GM21390 (cell line): Measurements from ENCODE around the gene UBE2J1.

Source experiments
- ATAC-seq: cut with Tn5 transposase; IDR thresholded peaks from one replicate; pipeline ENCODE4 v1.9.1; 2021; ENCODE audit not compliant: unreplicated experiment

Gene UBE2J1

DNA sequence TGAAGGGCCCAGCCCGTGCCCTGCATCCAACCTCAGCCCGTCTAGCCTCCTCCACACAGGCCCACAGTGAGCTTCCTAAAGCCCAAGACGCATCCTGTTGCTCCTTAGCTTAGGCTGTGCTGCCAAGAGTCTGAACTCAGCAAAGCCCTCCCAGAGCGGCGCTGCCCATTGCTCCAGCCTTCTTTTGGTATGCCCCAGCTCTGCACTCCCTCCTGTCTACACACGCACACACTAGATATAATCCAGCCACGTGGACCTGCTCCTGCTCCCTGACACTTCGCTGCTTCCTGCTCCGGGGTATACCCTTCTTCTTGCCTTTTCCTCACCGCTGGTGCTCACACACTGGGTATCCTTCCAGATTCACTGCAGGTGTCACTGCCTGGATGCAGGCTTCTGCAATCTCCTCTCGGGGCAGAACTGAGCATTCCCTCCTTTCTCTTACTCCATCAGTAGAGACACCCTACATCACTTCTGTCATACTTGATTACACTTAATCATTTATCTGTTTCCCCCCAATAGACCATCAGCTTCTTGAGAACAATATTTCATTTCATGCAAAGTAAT lies 61.2 kb downstream of the UBE2J1 start:
- no peak for ATAC-seq

- no peak for ATAC-seq
These were observed 61.9 kb downstream of the UBE2J1 start for GRCh38 chr6:89290401-89291155.

GRCh38 chr6:89289710-89290109 lies 62.8 kb downstream of the UBE2J1 start:
- ATAC-seq = no peak

- no peak for ATAC-seq
These were observed 65.0 kb downstream of the UBE2J1 start for GRCh38 chr6:89287351-89288028.

DNA sequence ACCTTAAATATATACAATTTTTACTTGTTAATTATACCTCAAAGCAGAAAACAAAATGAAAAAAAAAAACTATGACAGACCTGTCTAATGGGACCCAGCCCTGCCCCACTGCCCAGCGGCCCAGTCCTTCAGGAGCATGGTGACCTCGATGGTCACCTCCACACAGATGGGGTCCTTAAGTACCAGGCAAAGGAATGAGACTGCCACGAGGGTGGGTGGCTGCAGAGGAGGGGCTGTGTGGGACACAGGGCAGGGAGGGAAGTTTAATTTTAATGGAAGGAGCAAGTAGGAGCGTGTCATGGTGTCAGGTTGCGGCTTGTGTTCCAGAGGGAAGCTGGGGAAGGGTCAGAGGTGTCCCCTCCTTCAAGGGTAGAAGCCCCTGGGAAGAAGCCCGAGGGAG lies 66.0 kb downstream of the UBE2J1 start:
- ATAC-seq = no peak

DNA sequence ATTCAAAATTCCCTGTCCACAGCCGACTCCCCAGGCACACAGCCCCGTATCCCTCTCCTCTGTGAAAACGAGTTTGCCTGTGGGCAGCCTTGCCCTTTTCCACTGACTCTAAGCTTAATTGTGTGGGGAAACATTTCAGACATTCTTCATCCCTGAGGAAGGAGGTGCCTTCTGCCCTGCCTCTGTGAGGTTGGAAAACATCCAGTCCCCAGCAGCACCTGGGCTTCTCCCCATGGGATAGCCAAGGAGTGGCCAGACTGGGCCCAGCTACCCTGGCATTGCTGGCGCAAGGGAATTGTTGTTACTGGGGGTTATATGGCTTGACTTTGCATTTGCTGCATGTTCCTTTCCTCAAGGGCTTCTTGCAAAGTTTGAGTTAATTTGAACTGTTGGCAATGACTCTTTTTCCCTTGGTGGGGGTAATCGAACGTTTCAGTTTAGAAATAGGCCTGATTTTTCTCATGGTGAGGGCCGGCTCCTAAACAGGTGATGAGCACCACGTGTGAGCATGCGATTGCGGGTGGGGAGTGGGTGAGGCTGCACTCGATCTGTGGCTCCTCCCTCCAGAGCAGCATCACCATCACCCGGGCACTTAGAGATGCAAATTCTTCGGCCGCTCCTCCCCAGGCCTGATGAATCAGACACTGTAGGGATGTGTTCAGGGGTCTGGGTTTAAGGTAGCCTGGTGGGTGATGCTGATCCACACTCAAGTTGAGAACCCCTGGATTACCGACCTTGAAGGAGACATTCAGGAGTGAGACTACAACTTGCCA lies 67.4 kb downstream of the UBE2J1 start:
- ATAC-seq = no peak

DNA sequence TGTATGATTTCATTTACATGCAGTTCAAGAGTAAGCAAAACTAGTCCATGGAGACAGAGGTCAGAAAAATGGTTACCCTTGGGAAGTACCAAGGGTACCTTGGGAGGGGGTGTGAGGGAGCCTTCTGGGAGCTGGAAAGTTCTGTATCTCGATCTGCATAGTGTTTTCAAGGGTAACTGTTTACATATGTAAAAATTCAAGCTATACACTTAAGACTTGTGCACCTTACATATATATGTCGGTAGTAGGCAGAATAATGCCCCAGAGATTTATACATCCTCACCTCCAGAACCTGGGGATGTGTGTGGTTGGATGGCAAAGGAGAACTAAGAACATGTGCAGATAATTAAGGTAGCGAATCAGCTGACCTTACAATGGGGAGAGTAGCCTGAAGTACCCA lies 68.4 kb downstream of the UBE2J1 start:
- no peak for ATAC-seq

DNA sequence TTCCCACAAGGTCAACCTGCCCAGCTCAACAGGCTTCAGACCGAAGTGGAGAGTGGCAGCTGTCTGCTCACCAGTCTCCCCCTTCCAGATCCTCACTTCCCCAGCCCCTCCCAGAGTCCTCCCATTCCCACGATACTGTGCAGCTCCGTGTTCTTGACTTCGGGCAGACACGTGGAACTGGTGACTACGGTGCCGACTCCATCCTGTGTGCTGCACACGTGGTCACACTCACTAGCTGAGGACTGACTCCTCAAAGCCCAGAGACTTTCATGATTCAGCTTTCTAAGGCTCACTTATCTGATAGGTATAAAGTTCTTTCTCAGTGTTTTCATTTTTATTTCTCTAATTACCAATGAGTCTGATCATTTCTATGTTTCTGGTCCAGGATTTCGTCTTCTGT lies 69.8 kb downstream of the UBE2J1 start:
- no peak for ATAC-seq

DNA sequence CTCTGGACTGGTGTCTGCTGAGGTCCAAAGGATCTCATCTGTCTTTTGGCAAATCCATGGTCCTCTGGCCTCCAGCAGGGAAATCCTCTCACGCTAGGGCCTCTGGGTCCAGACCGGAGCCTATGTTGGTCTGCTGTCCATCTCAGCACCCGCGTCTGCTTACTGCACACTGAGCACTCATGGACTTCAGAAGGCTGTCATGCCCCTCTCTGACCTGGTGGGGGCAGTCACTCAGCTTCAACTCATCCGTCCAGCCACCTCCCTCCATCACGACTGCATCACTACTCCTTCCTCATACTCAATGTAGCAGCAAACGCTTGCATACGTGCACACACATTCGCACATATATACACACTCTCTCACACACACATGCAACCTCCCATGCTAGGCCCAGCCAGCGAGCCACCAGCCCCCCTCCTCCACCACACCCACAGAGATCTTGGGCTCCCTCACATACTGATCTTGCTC lies 70.7 kb downstream of the UBE2J1 start:
- peak; percentile 99 for ATAC-seq

DNA sequence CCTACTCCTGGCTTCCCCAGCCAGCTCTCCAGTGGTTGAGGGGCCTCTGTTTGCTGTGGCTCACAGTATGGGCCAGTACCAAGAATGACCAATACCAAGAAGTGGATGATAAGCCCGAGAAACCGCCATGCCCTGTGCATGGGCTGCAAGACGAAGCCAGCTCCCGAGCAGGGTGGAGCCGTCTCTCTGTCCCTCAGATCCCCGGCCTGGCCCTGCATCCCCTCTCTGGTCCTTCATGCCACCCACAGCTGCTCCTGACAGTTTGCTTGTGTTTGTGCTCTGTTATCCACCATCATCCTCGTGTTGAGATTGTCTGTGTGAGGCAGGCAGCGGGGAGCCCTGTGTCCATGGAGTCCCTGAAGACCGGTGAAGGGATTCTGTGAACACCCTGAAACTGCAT lies 73.6 kb downstream of the UBE2J1 start:
- no peak for ATAC-seq
